PFSK-1 (cell line): Measurements from ENCODE around the gene DPM1.
A peak's percentile ranks its signal among the peaks of the same experiment; 100 is the strongest.

Source experiments
- POLR2AphosphoS5 ChIP-seq: IDR thresholded peaks from 2 replicates; pipeline ENCODE4 v1.6.1; 2012; ENCODE audit warnings: low read depth, mild to moderate bottlenecking, control low read depth, low read length, moderate library complexity
- REST ChIP-seq, 2 experiments: IDR thresholded peaks; 2 replicates each; pipeline versions ENCODE4 v1.6.1 to v1.8.0; 2011 to 2012; ENCODE audit warnings: low read depth in 2 of 2, low read length in 2 of 2, control low read depth in 1 of 2, inconsistent platforms in 1 of 2, mild to moderate bottlenecking in 1 of 2, moderate library complexity in 1 of 2; ENCODE audit not compliant: insufficient read depth in 1 of 2
- TAF1 ChIP-seq: IDR thresholded peaks from 2 replicates; pipeline ENCODE4 v1.6.1; 2012; ENCODE audit warnings: low read length, control low read depth, borderline replicate concordance; ENCODE audit not compliant: insufficient read depth

- no peak for TF ChIP-seq TAF1
- 0 out of 2 replicates have a peak, but pooled peaks have one; percentile 13 for TF ChIP-seq POLR2AphosphoS5
- no peak for TF ChIP-seq REST (IDR thresholded peaks at IDR 0.05; ENCODE audit: insufficient read depth in 1 of 2, low read depth in 2 of 2, low read length in 2 of 2)
These were observed 67.2 kb downstream of the DPM1 start for GRCh38 chr20:50891138-50891537.
